RWPE1 (cell line): Measurements from ENCODE around the gene ALPL.

Experiments used
- CTCF ChIA-PET: fragments of 350-600 bp; sonication (Branson Sonifier 250); formaldehyde crosslinking; extraction: SDS; loops from one replicate; lab custom pipeline; 2021; lab: Yijun Ruan, JAX
- POLR2A ChIA-PET: fragments of 400-600 bp; formaldehyde crosslinking; extraction: SDS; loops from one replicate; lab custom pipeline; 2020; ENCODE audit warnings: antibody characterized with exemption; ENCODE audit not compliant: low non-redundant PET; lab: Yijun Ruan, JAX
- DNase-seq: peaks from one replicate; pipeline ENCODE4 v3.0.0; 2012; ENCODE audit warnings: low spot score
- H3K27ac ChIP-seq: fragments of 450-650 bp; 2 replicates; pipeline ENCODE4 v1.5.1; 2017
- CTCF ChIP-seq: fragments of 450-650 bp; conservative IDR thresholded peaks from 2 replicates; pipeline ENCODE4 v1.5.1; 2017; ENCODE audit warnings: low read depth, mild to moderate bottlenecking

The ALPL gene

GRCh38 chr1:21541329-21541728, 32.1 kb downstream of the ALPL start:
- no peak for DNase-seq
- H3K27ac ChIP-seq = no peak overlapping the region
- ChIA-PET CTCF (interaction anchor here (1.0 kb wide), 1 partner anchor 11 kb away, joined by 3 read pairs; no protein-coding TSS in a partner anchor), POLR2A (no interaction called here)
- no peak for TF ChIP-seq CTCF

GRCh38 chr1:21541835-21542234, 32.6 kb downstream of the ALPL start:
- CTCF ChIA-PET = interaction anchor here (0.6 to 1.0 kb wide), 4 partner anchors 9 to 1329 kb away, joined by 3 to 4 read pairs (median 4); no protein-coding TSS in a partner anchor
- no peak for TF ChIP-seq CTCF

GRCh38 chr1:21543598-21543997, 34.4 kb downstream of the ALPL start:
- CTCF ChIA-PET = interaction anchor here (0.5 to 0.6 kb wide), 2 partner anchors 30 to 37 kb away, joined by 3 read pairs; no protein-coding TSS in a partner anchor
- no peak for TF ChIP-seq CTCF
- POLR2A ChIA-PET = no interaction called here

More at GRCh38 chr1:21541835-21542234, 32.6 kb downstream of the ALPL start:
- POLR2A ChIA-PET = no interaction called here
- DNase-seq = no peak
- H3K27ac ChIP-seq = no peak overlapping the region

GRCh38 chr1:21544095-21544494, 34.9 kb downstream of the ALPL start:
- H3K27ac ChIP-seq = no peak overlapping the region
- TF ChIP-seq CTCF = no peak
- ChIA-PET CTCF (interaction anchor here (0.5 to 0.6 kb wide), 3 partner anchors 30 to 544 kb away, joined by 3 to 7 read pairs (median 3); no protein-coding TSS in a partner anchor), POLR2A (interaction anchor here (0.7 kb wide), 1 partner anchor 78 kb away, joined by 3 read pairs; no protein-coding TSS in a partner anchor)
- DNase-seq = no peak

More at GRCh38 chr1:21543598-21543997, 34.4 kb downstream of the ALPL start:
- H3K27ac ChIP-seq = no peak overlapping the region
- no peak for DNase-seq

GRCh38 chr1:21546122-21546825, 37.1 kb downstream of the ALPL start:
- TF ChIP-seq CTCF = no peak
- H3K27ac ChIP-seq = no peak overlapping the region
- no peak for DNase-seq
- ChIA-PET CTCF (no interaction called here), POLR2A (no interaction called here)

- TF ChIP-seq CTCF = no peak
- ChIA-PET POLR2A (no interaction called here), CTCF (no interaction called here)
- H3K27ac ChIP-seq = no peak overlapping the region
- no peak for DNase-seq
Observed at GRCh38 chr1:21547876-21548275, 38.7 kb downstream of the ALPL start.
